GM12878 (cell line): ENCODE data around the gene HMCN2. TPM values are rescaled to one million over a fixed set of nuclear protein-coding genes. Genes with fewer than 3 reads are reported as not detected.

Experiments
- ATAC-seq: fragments of 200-7000 bp; cut with Tn5 transposase; 3 replicates; pipeline ENCODE4 v1.9.1; 2020; ENCODE audit warnings: mild to moderate bottlenecking, moderate library complexity
- BruUV-seq: library from RNA; stranded (reverse); fragments of 400-500 nt; replicated peaks from 2 replicates; lab custom pipeline; 2021; lab: Mats Ljungman, UMichigan
- CTCF ChIA-PET: fragments of 300-600 bp; sonication (Branson Sonifier 250); formaldehyde crosslinking; extraction: SDS; loops from one replicate; lab custom pipeline; 2021; ENCODE audit warnings: inconsistent platforms; lab: Yijun Ruan, JAX
- POLR2A ChIA-PET: fragments of 350-600 bp; formaldehyde crosslinking; extraction: SDS; loops from one replicate; lab custom pipeline; 2021; ENCODE audit warnings: inconsistent platforms; lab: Charles Lee
- RAD21 ChIA-PET: fragments of 300-600 bp; sonication (Branson Sonifier 250); formaldehyde crosslinking; loops from one replicate; lab custom pipeline; 2023; ENCODE audit warnings: antibody characterized with exemption; ENCODE audit not compliant: unreplicated experiment; lab: Charles Lee
- SMC1A ChIA-PET: fragments of 300-600 bp; sonication (Branson Sonifier 250); formaldehyde crosslinking; loops from one replicate; lab custom pipeline; 2023; ENCODE audit not compliant: unreplicated experiment, uncharacterized antibody; lab: Charles Lee
- DNase-seq: peaks from one replicate; pipeline ENCODE4 v3.0.0-alpha.2; 2011; ENCODE audit warnings: low read depth, low spot score
- FAIRE-seq: peaks from 3 replicates; lab custom pipeline; 2011; peaks lifted over from hg19 to GRCh38; lab: Jason Lieb, UNC
- H2AFZ ChIP-seq: 2 replicates; pipeline ENCODE4 v1.6.0; 2011; ENCODE audit warnings: low read depth, low read length, control low read depth; ENCODE audit not compliant: control insufficient read depth
- H3K27ac ChIP-seq: 2 replicates; pipeline ENCODE4 v1.5.1; 2011; ENCODE audit warnings: control low read depth; ENCODE audit not compliant: control insufficient read depth, insufficient read depth
- H3K27me3 ChIP-seq, 2 experiments: replicated peaks in 1 of 2; 2 replicates each; pipeline versions ENCODE4 v1.6.0 to v1.6.1; 2011; ENCODE audit warnings: low read length in 1 of 2; ENCODE audit not compliant: control insufficient read depth in 2 of 2, insufficient read depth in 2 of 2
- H3K36me3 ChIP-seq, 2 experiments: 2 replicates each; pipeline ENCODE4 v1.5.1; 2011; ENCODE audit warnings: low read length in 1 of 2; ENCODE audit not compliant: control insufficient read depth in 2 of 2, insufficient read depth in 2 of 2
- H3K4me1 ChIP-seq: 2 replicates; pipeline ENCODE4 v1.6.1; 2011; ENCODE audit warnings: mild to moderate bottlenecking, low read length, moderate library complexity, mixed read lengths; ENCODE audit not compliant: control insufficient read depth, insufficient read depth
- H3K4me2 ChIP-seq: 2 replicates; pipeline ENCODE4 v1.6.0; 2011; ENCODE audit warnings: control low read depth; ENCODE audit not compliant: control insufficient read depth, insufficient read depth
- H3K4me3 ChIP-seq: fragments of 200-600 bp; sonication (generic); 2 replicates; pipeline ENCODE4 v1.5.1; 2016
- H3K79me2 ChIP-seq: 2 replicates; pipeline ENCODE4 v1.6.0; 2011; ENCODE audit warnings: low read length; ENCODE audit not compliant: control insufficient read depth, insufficient read depth
- H3K9ac ChIP-seq: 2 replicates; pipeline ENCODE4 v1.8.0; 2011; ENCODE audit warnings: low read length, control low read depth, mixed read lengths; ENCODE audit not compliant: control insufficient read depth, insufficient read depth
- H3K9me3 ChIP-seq: replicated peaks from 3 replicates; pipeline ENCODE4 v1.5.1; 2011; ENCODE audit warnings: mild to moderate bottlenecking, low read length; ENCODE audit not compliant: control insufficient read depth, insufficient read depth
- H4K20me1 ChIP-seq: 2 replicates; pipeline ENCODE4 v1.6.0; 2011; ENCODE audit not compliant: control insufficient read depth, insufficient read depth
- ASH2L ChIP-seq: fragments of 300-600, 200-600 bp; sonication (generic); IDR thresholded peaks from 2 replicates; pipeline ENCODE4 v1.6.1; 2017; ENCODE audit warnings: low read depth, mild to moderate bottlenecking, borderline replicate concordance
- ATF7 ChIP-seq: fragments of 450-650 bp; IDR thresholded peaks from 2 replicates; pipeline ENCODE4 v1.6.1; 2016; ENCODE audit warnings: low read depth, mild to moderate bottlenecking
- CBFB ChIP-seq: IDR thresholded peaks from 2 replicates; pipeline ENCODE4 v1.6.1; 2016; ENCODE audit warnings: antibody characterized with exemption, low read depth
- CHD1 ChIP-seq: IDR thresholded peaks from 2 replicates; pipeline ENCODE4 v1.6.1; 2012; ENCODE audit warnings: low read depth, low read length, improper control_type of control experiment
- CHD4 ChIP-seq: fragments of 200-600 bp; sonication (generic); IDR thresholded peaks from 2 replicates; pipeline ENCODE4 v1.6.1; 2016; ENCODE audit warnings: mild to moderate bottlenecking
- ESRRA ChIP-seq: IDR thresholded peaks from 2 replicates; pipeline ENCODE4 v1.6.1; 2012; ENCODE audit warnings: mild to moderate bottlenecking, low read length, improper control_type of control experiment
- FOXK2 ChIP-seq: fragments of 450-650 bp; IDR thresholded peaks from 2 replicates; pipeline ENCODE4 v1.6.1; 2017; ENCODE audit warnings: mild to moderate bottlenecking, moderate library complexity
- IKZF2 ChIP-seq, 2 experiments: fragments of 450-650 bp; IDR thresholded peaks; 2 replicates each; pipeline ENCODE4 v1.6.1; 2017; ENCODE audit warnings: mild to moderate bottlenecking in 2 of 2, moderate library complexity in 2 of 2
- MYB ChIP-seq: fragments of 150-350 bp; IDR thresholded peaks from 2 replicates; pipeline ENCODE4 v1.6.1; 2014; ENCODE audit warnings: mild to moderate bottlenecking, low read depth, low read length, borderline replicate concordance
- PML ChIP-seq: IDR thresholded peaks from 2 replicates; pipeline ENCODE4 v1.6.1; 2012; ENCODE audit warnings: low read length, inconsistent platforms
- RELB ChIP-seq: fragments of 450-650 bp; IDR thresholded peaks from 2 replicates; pipeline ENCODE4 v1.6.1; 2017; ENCODE audit warnings: low read depth, mild to moderate bottlenecking, moderate library complexity
- ZNF384 ChIP-seq: IDR thresholded peaks from 2 replicates; pipeline ENCODE4 v1.6.1; 2012; ENCODE audit warnings: low read depth, mild to moderate bottlenecking, low read length, improper control_type of control experiment, borderline replicate concordance
- WGBS: methylation state at CpG from one replicate; pipeline ENCODE4 v1.1.6; 2016; ENCODE audit warnings: low lambda C conversion rate; ENCODE audit not compliant: insufficient replicate concordance, insufficient coverage; ENCODE audit errors: missing lambda C conversion rate; 5-methylcytosine and 5-hydroxymethylcytosine counted together
- in situ Hi-C: fragments of 300-500 bp; cut with MboI; formaldehyde crosslinking; loops from 9 replicates; pipeline ENCODE4 v1.14.3; 2018; ENCODE audit warnings: mixed read lengths
- intact Hi-C: fragments of 100-400 bp; cut with micrococcal nuclease; formaldehyde crosslinking; loops from one replicate; pipeline ENCODE4 v1.14.2; 2022; ENCODE audit not compliant: unreplicated experiment
- polyA plus RNA-seq, 11 experiments: library from polyadenylated mRNA; depleted of rRNA in 4 of 11; unstranded in 6 of 11; stranded (reverse) in 5 of 11; fragments of >200 nt; fragmentation: Nextera tagmentation in 4 of 11; fragmentation: Illumina TruSeq in 1 of 11; extraction: Ambion mirVana in 4 of 11; extraction: Trizol in 1 of 11; gene quantifications; 1 replicate in 1 of 11; 2 replicates in 10 of 11; pipeline versions ENCODE4 v1.2.1 to v1.2.3, GENCODE V29; 2011 to 2016; ENCODE audit warnings: inconsistent platforms in 2 of 11, missing spikeins in 2 of 11, low read depth in 1 of 11
- total RNA-seq, 4 experiments: library from RNA; depleted of rRNA in 3 of 4; stranded (reverse); fragments of >200 nt in 3 of 4; fragmentation: Illumina TruSeq in 1 of 4; extraction: Trizol in 1 of 4; gene quantifications; 2 replicates each; pipeline versions ENCODE4 v1.2.1 to v1.2.3, GENCODE V29; 2013 to 2021
- TF ChIP-seq, protein P1 (sequence below): fragments of 450-650 bp; IDR thresholded peaks from 2 replicates; pipeline ENCODE4 v1.6.1; 2017; ENCODE audit warnings: mild to moderate bottlenecking

HMCN2 gene
- total and polyA plus RNA-seq, 10 of the 15 experiments (the other 5 are each of a cell fraction or from before 2014, with no cell fraction given), result 0.04 TPM; not detected in 9

- FAIRE-seq, result no peak
- Histone ChIP-seq H3K4me3 (no peak overlapping the region), H3K27ac (no peak overlapping the region)
- POLR2A ChIA-PET, result no interaction called here
- intact Hi-C loops, result no loop called here
- 5% methylated on average over 10 of the region's 10 CpGs for WGBS
- peak; percentile 73 for ATAC-seq
- peak in 1 of 2 experiments; percentile 12; a peak in 1 of 4 replicates for TF ChIP-seq IKZF2 (IDR thresholded peaks at IDR 0.05)
- no peak for TF ChIP-seq ZNF384
- TF ChIP-seq ASH2L, result no peak
- TF ChIP-seq, all 136 proteins: peak for 1
- in situ Hi-C loops, result no loop called here
- Histone ChIP-seq H3K79me2 (no peaks in the 10 kb centered on the region), H4K20me1 (no peaks in the 10 kb centered on the region), H3K4me2 (no peak overlapping the region), H3K9me3 (no peaks in the 10 kb centered on the region), H3K9ac (no peak overlapping the region), H3K36me3 (no peaks in the 10 kb centered on the region), H3K4me1 (no peaks in the 10 kb centered on the region; the same call in 1 of the 2 replicates), H2AFZ (no peak overlapping the region), H3K27me3 (no peaks in the 10 kb centered on the region; a peak in 1 of 4 replicates)
- ChIA-PET RAD21 (no interaction called here), CTCF (no interaction called here), SMC1A (no interaction called here)
- BruUV-seq, result no TSS peak
- peak; percentile 12 for DNase-seq
Observed at GRCh38 chr9:130352081-130352480, 86.5 kb downstream of the HMCN2 start.

- Histone ChIP-seq H3K27ac (no peak overlapping the region), H4K20me1 (no peaks in the 10 kb centered on the region), H3K4me1 (no peaks in the 10 kb centered on the region; the same call in 1 of the 2 replicates), H3K9ac (no peak overlapping the region), H3K4me2 (no peak overlapping the region), H2AFZ (no peak overlapping the region), H3K4me3 (no peak overlapping the region), H3K79me2 (no peaks in the 10 kb centered on the region), H3K36me3 (no peaks in the 10 kb centered on the region), H3K9me3 (no peaks in the 10 kb centered on the region), H3K27me3 (no peaks in the 10 kb centered on the region; a peak in 1 of 4 replicates)
- no peak for TF ChIP-seq FOXK2
- TF ChIP-seq ESRRA, result no peak
- no peak for TF ChIP-seq ATF7
- TF ChIP-seq CBFB, result no peak
- no peak for TF ChIP-seq PML
- TF ChIP-seq MYB, result no peak
- TF ChIP-seq CHD4, result no peak
- TF ChIP-seq, protein P1, sequence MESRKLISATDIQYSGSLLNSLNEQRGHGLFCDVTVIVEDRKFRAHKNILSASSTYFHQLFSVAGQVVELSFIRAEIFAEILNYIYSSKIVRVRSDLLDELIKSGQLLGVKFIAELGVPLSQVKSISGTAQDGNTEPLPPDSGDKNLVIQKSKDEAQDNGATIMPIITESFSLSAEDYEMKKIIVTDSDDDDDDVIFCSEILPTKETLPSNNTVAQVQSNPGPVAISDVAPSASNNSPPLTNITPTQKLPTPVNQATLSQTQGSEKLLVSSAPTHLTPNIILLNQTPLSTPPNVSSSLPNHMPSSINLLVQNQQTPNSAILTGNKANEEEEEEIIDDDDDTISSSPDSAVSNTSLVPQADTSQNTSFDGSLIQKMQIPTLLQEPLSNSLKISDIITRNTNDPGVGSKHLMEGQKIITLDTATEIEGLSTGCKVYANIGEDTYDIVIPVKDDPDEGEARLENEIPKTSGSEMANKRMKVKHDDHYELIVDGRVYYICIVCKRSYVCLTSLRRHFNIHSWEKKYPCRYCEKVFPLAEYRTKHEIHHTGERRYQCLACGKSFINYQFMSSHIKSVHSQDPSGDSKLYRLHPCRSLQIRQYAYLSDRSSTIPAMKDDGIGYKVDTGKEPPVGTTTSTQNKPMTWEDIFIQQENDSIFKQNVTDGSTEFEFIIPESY, result no peak
- TF ChIP-seq CHD1, result no peak
- no peak for TF ChIP-seq RELB
- WGBS, result 57% methylated on average over 16 of the region's 17 CpGs
- ChIA-PET CTCF (no interaction called here), RAD21 (no interaction called here), SMC1A (no interaction called here), POLR2A (no interaction called here)
- no peak for FAIRE-seq
- in situ Hi-C loops, result no loop called here
- no peak for DNase-seq
- no TSS peak for BruUV-seq
- ATAC-seq, result no peak
- intact Hi-C loops, result no loop called here
Observed at GRCh38 chr9:130352586-130353285, 87.2 kb downstream of the HMCN2 start.
